Colonic mucosa (tissue), 4 donors: Measurements from ENCODE around the gene HBB. TPM values are rescaled to one million over a fixed set of nuclear protein-coding genes. Genes with fewer than 3 reads are reported as not detected.
"Not testable (repeated sequence)": the region's sequence is repeated elsewhere in the genome, so short reads cannot be mapped to it uniquely, and the experiment has no call there.

Experiments used
- DNase-seq: peaks from one replicate; pipeline ENCODE4 v3.0.0-alpha.2; 2020
- H3K27ac ChIP-seq: fragments of 200-600 bp; one replicate; pipeline ENCODE4 v1.8.0; 2021
- H3K27me3 ChIP-seq: fragments of 200-600 bp; one replicate; pipeline ENCODE4 v1.8.0; 2021
- H3K36me3 ChIP-seq: fragments of 200-600 bp; one replicate; pipeline ENCODE4 v1.8.0; 2021
- H3K4me1 ChIP-seq: fragments of 200-600 bp; one replicate; pipeline ENCODE4 v1.8.0; 2021; ENCODE audit warnings: mild to moderate bottlenecking
- H3K4me3 ChIP-seq: fragments of 200-600 bp; one replicate; pipeline ENCODE4 v1.8.0; 2021
- H3K9ac ChIP-seq, 2 donors: one replicate each; pipeline ENCODE4 v1.7.0; 2013; ENCODE audit warnings: control low read depth in 2 of 2, low read depth in 2 of 2, low read length in 2 of 2
- H3K9me3 ChIP-seq: fragments of 200-600 bp; one replicate; pipeline ENCODE4 v1.8.0; 2021
- CTCF ChIP-seq: fragments of 200-600 bp; IDR thresholded peaks from one replicate; pipeline ENCODE4 v1.8.0; 2022; ENCODE audit warnings: antibody characterized with exemption, mild to moderate bottlenecking
- intact Hi-C: fragments of 100-400 bp; cut with DNase I; formaldehyde crosslinking; loops from one replicate; pipeline ENCODE4 v1.14.1; 2022
- total RNA-seq, 2 donors: library from RNA; stranded (reverse); fragmentation: NEBNext Ultra II Directional in 1 of 2; extraction: Animal tissue kit (Norgen Biotek cat#: 25700) in 1 of 2; gene quantifications; one replicate each; pipeline ENCODE4 v1.2.1, GENCODE V29; 2021
- donor health status: healthy.
- donor health status: DM: no; HTN: no; CAD: no.
- donor health status: DM: no; HTN: no; CAD: no.

Gene HBB
- total RNA-seq, 2 donors from 2014 or later = 3.0 to 113 TPM

- H3K9me3 ChIP-seq = no peaks in the 10 kb centered on the region
- no peaks in the 10 kb centered on the region for H3K36me3 ChIP-seq
- no peaks in the 10 kb centered on the region for H3K4me1 ChIP-seq
- no peak overlapping the region for H3K27ac ChIP-seq
- DNase-seq = no peak
- no peak overlapping the region for H3K9ac ChIP-seq
- no peak for TF ChIP-seq CTCF
- H3K27me3 ChIP-seq = no peaks in the 10 kb centered on the region
- H3K4me3 ChIP-seq = no peak overlapping the region
- intact Hi-C loops = no loop called here
Observed at GRCh38 chr11:5267033-5267563, 40.2 kb upstream of the HBB start.

GRCh38 chr11:5266609-5267008, 39.7 kb upstream of the HBB start:
- Histone ChIP-seq H3K4me3 (no peak overlapping the region), H3K4me1 (no peaks in the 10 kb centered on the region), H3K36me3 (no peaks in the 10 kb centered on the region), H3K27ac (no peak overlapping the region), H3K9ac (no peak overlapping the region), H3K27me3 (no peaks in the 10 kb centered on the region), H3K9me3 (no peaks in the 10 kb centered on the region)
- no peak for DNase-seq
- intact Hi-C loops = no loop called here
- TF ChIP-seq CTCF = no peak

GRCh38 chr11:5265832-5266231, 39.0 kb upstream of the HBB start:
- no peaks in the 10 kb centered on the region for H3K36me3 ChIP-seq
- no peaks in the 10 kb centered on the region for H3K4me1 ChIP-seq
- intact Hi-C loops = no loop called here
- H3K27ac ChIP-seq = no peak overlapping the region
- no peak overlapping the region for H3K4me3 ChIP-seq
- H3K9me3 ChIP-seq = no peaks in the 10 kb centered on the region
- no peaks in the 10 kb centered on the region for H3K27me3 ChIP-seq
- no peak for TF ChIP-seq CTCF
- no peak for DNase-seq
- no peak overlapping the region for H3K9ac ChIP-seq

GRCh38 chr11:5258543-5259262, 31.8 kb upstream of the HBB start:
- no peak for TF ChIP-seq CTCF
- Histone ChIP-seq H3K9me3 (no peaks in the 10 kb centered on the region), H3K4me1 (no peaks in the 10 kb centered on the region), H3K36me3 (no peaks in the 10 kb centered on the region), H3K4me3 (no peak overlapping the region), H3K9ac (no peak overlapping the region), H3K27ac (no peak overlapping the region), H3K27me3 (no peaks in the 10 kb centered on the region)
- DNase-seq = no peak
- intact Hi-C loops = no loop called here

GRCh38 chr11:5257296-5257695, 30.4 kb upstream of the HBB start:
- no peaks in the 10 kb centered on the region for H3K36me3 ChIP-seq
- H3K9ac ChIP-seq = no peak overlapping the region
- no peaks in the 10 kb centered on the region for H3K9me3 ChIP-seq
- intact Hi-C loops = no loop called here
- H3K27me3 ChIP-seq = no peaks in the 10 kb centered on the region
- TF ChIP-seq CTCF = no peak
- no peak overlapping the region for H3K4me3 ChIP-seq
- DNase-seq = no peak
- H3K4me1 ChIP-seq = no peaks in the 10 kb centered on the region
- no peak overlapping the region for H3K27ac ChIP-seq

- H3K4me3 ChIP-seq, H3K9me3 ChIP-seq, H3K36me3 ChIP-seq, H3K27me3 ChIP-seq, H3K4me1 ChIP-seq, H3K27ac ChIP-seq, H3K9ac ChIP-seq, DNase-seq, intact Hi-C loops: not testable (repeated sequence)
Observed at GRCh38 chr11:5254646-5255413, 28.0 kb upstream of the HBB start, which contains the start of gene HBG2. HBG2 (minus strand) TSS chr11:5254781; CDS start chr11:5254728, 53 bp downstream.

- H3K9ac ChIP-seq, H3K4me3 ChIP-seq, H3K36me3 ChIP-seq, H3K4me1 ChIP-seq, H3K9me3 ChIP-seq, intact Hi-C loops, DNase-seq, H3K27ac ChIP-seq, H3K27me3 ChIP-seq: not testable (repeated sequence)
Observed at GRCh38 chr11:5254023-5254422, 27.2 kb upstream of the HBB start.

- H3K4me3 ChIP-seq, H3K9ac ChIP-seq, H3K27ac ChIP-seq, H3K9me3 ChIP-seq, H3K36me3 ChIP-seq, intact Hi-C loops, H3K27me3 ChIP-seq, DNase-seq, H3K4me1 ChIP-seq: not testable (repeated sequence)
Observed at GRCh38 chr11:5253440-5253839, 26.6 kb upstream of the HBB start.
